H1 (cell line): ENCODE data around the gene SPOCK3. TPM values are rescaled to one million over a fixed set of nuclear protein-coding genes. Genes with fewer than 3 reads are reported as not detected.

Source experiments
- BACH1 ChIP-seq: IDR thresholded peaks from 2 replicates; pipeline ENCODE4 v1.6.1; 2012; ENCODE audit warnings: low read length, improper control_type of control experiment
- HDAC2 ChIP-seq, 2 experiments: fragments of 300-600 bp in 1 of 2; sonication (generic) in 1 of 2; IDR thresholded peaks; 2 replicates each; pipeline ENCODE4 v1.6.1; 2011 to 2012; ENCODE audit warnings: low read depth in 2 of 2, low read length in 2 of 2, mild to moderate bottlenecking in 2 of 2, moderate library complexity in 2 of 2, borderline replicate concordance in 1 of 2, inconsistent platforms in 1 of 2
- KDM1A ChIP-seq: fragments of 200-600, 300-600 bp; sonication (generic); IDR thresholded peaks from 2 replicates; pipeline ENCODE4 v1.7.1; 2016; ENCODE audit warnings: mild to moderate bottlenecking, low read length, borderline replicate concordance
- polyA plus RNA-seq, 7 experiments: library from polyadenylated mRNA; depleted of rRNA in 3 of 7; stranded (reverse) in 5 of 7; unstranded in 2 of 7; fragments of >200 nt in 5 of 7; fragments of 200-250 nt in 2 of 7; gene quantifications; 1 replicate in 5 of 7; 2 replicates in 1 of 7; 4 replicates in 1 of 7; pipeline versions ENCODE4 v1.2.1 to v1.2.3, GENCODE V29; 2011 to 2013; ENCODE audit warnings: missing spikeins in 2 of 7, mixed read lengths in 2 of 7
- total RNA-seq: library from RNA; stranded (reverse); fragmentation: NEBNext Ultra II Directional; extraction: Animal tissue kit (Norgen Biotek cat#: 25700); gene quantifications from 2 replicates; pipeline ENCODE4 v1.2.1, GENCODE V29; 2021

Gene SPOCK3
- total and polyA plus RNA-seq, 2 of the 8 experiments (the other 6 are each of a cell fraction or from before 2014, with no cell fraction given): 0.14 to 0.60 TPM

DNA sequence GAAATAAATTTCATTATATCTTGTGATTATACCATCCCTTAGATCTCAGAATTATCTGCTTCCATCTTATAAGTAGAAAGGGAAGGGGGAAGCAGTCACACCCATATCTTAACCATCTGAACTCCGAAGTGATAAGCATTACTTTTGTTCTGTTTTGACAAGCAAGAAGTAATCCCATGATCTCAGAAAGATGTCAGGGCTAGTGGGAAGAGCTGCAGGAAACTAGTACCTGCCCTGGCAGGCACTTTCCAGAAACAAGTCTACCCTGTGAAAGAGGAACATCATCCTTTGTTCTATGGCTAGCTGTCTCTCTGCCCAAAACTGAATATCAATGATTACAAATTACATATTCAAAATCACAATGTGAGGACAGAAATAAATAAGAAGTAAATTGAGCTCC lies 244.4 kb downstream of the SPOCK3 start (continued):
- TF ChIP-seq BACH1 (no peak), HDAC2 (IDR thresholded peaks at IDR 0.05; ENCODE audit: borderline replicate concordance in 1 of 2, low read depth in 2 of 2, low read length in 2 of 2) (no peak), KDM1A (no peak)
